Natural killer cell treated with Interleukin-12 subunit alpha and Interleukin-12 subunit beta and Interleukin-15 and Interleukin-18, amount 100 ng/mL, for 72 hours (primary cell): ENCODE data around the gene VWA3B. TPM values are rescaled to one million over a fixed set of nuclear protein-coding genes. Genes with fewer than 3 reads are reported as not detected.

Experiments used
- ATAC-seq, 2 donors: fragments of 150-1000 bp; cut with Tn5 transposase in 1 of 2; sonication (Bioruptor Pico), chemical (Tn5 transposase) in 1 of 2; 2 replicates each; pipeline ENCODE4 v1.10.0; 2021
- DNase-seq: peaks from one replicate; pipeline ENCODE4 v3.0.0; 2022; ENCODE audit warnings: low spot score
- H3K27ac Mint-ChIP-seq, 2 donors: 1 replicate in 1 of 2; 2 replicates in 1 of 2; pipeline ENCODE4 v1.8.0; 2022; ENCODE audit warnings: mixed read lengths in 2 of 2, mild to moderate bottlenecking in 1 of 2, moderate library complexity in 1 of 2
- H3K27me3 Mint-ChIP-seq, 2 donors: 1 replicate in 1 of 2; 2 replicates in 1 of 2; pipeline ENCODE4 v1.8.0; 2022; ENCODE audit warnings: mixed read lengths in 2 of 2
- H3K36me3 Mint-ChIP-seq: one replicate; pipeline ENCODE4 v1.8.0; 2022; ENCODE audit warnings: mixed read lengths
- H3K4me1 Mint-ChIP-seq, 2 donors: 1 replicate in 1 of 2; 2 replicates in 1 of 2; pipeline ENCODE4 v1.8.0; 2022; ENCODE audit warnings: low read depth in 2 of 2, mixed read lengths in 2 of 2, mild to moderate bottlenecking in 1 of 2
- H3K4me3 Mint-ChIP-seq: one replicate; pipeline ENCODE4 v1.8.0; 2022; ENCODE audit warnings: mixed read lengths
- H3K9me3 Mint-ChIP-seq: 2 replicates; pipeline ENCODE4 v1.8.0; 2022; ENCODE audit warnings: mixed read lengths
- total RNA-seq, 2 donors: library from RNA; stranded (reverse); gene quantifications; one replicate each; pipeline ENCODE4 v1.2.3, GENCODE V29; 2022

The VWA3B gene
- total RNA-seq, 2 donors from 2014 or later, result not detected

DNA sequence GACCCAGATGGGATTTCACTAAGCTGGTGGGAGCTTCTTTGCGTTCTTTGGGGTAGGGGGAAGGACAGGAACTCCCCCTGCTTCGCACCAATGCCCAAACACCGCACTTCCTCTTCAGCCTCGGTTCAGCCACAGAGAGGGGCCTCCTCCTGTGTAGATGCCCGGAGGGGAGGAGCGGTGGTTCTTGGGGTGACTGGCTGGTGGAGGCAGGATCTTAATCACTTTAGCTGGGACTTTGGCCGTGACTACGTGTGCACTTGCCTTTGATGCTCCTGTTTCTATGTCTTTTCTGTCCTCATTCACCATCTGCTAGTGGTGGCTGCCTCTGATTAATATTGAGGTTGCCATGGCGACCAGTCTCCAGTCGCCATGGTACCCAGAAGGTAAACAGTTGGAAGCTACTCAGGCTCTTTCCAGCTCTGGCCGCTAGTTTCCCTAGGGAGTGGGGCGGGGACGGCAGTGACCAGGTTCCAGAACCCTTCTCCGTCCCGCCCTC is 261.1 kb downstream of the VWA3B start:
- Mint-ChIP-seq H3K9me3 (no peaks in the 10 kb centered on the region), H3K4me3 (no peak overlapping the region), H3K27me3 (peaks cover 52 to 80% of the 10 kb centered on the region in 2 donors), H3K36me3 (no peaks in the 10 kb centered on the region), H3K27ac (no peak overlapping the region), H3K4me1 (peaks cover 0 to 4% of the 10 kb centered on the region in 2 donors)
- ATAC-seq, result no peak
- no peak for DNase-seq

DNA sequence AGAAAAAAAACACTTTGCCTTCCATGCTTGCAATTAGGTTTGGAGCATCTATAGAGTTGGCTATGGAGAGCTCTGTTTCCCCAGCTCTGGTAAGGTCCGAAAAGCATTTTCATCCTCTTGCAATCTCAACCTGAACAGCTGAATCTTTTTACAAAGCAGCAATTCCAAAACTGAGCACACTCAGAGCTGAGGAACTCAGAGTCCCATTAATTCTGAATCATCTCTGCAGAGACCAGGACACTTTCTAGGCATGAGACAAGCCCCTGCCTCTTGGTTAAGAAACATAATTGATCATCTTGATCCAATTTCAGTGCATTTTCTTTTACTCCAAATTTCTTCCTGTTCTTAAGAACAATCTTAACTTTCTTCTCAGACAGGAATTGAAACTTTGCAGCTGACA is 263.4 kb downstream of the VWA3B start:
- DNase-seq (no peak), ATAC-seq (no peak)
- Mint-ChIP-seq H3K27me3 (peaks cover 41 to 61% of the 10 kb centered on the region in 2 donors), H3K27ac (no peak overlapping the region), H3K36me3 (no peaks in the 10 kb centered on the region), H3K4me1 (peaks cover 0 to 4% of the 10 kb centered on the region in 2 donors), H3K4me3 (no peak overlapping the region), H3K9me3 (no peaks in the 10 kb centered on the region)

DNA sequence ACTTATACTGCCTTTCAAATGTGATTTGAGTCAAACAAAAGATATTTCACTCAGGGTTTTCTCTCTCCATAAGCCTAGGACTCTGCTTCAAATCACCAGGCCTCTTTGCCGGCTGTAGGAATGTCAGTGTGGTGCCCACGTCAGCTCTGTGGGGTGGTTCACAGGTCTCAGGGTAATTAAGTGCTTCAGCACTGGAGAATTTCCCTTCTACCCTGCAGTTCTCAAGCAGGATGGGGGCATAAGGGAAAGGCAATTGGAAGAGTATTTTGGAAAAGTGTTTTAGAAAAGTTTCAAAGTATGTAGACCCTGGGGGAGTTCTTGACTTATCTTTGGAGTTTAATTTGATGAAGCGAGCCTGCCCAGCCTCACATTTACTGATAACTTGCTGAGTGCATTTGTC is 268.9 kb downstream of the VWA3B start:
- no peak overlapping the region for H3K4me3 Mint-ChIP-seq
- H3K9me3 Mint-ChIP-seq, result no peaks in the 10 kb centered on the region
- ATAC-seq (no peak), DNase-seq (no peak)
- no peak overlapping the region for H3K27ac Mint-ChIP-seq
- no peaks in the 10 kb centered on the region for H3K4me1 Mint-ChIP-seq
- H3K27me3 Mint-ChIP-seq, result peaks cover 22 to 41% of the 10 kb centered on the region in 2 donors
- no peaks in the 10 kb centered on the region for H3K36me3 Mint-ChIP-seq

DNA sequence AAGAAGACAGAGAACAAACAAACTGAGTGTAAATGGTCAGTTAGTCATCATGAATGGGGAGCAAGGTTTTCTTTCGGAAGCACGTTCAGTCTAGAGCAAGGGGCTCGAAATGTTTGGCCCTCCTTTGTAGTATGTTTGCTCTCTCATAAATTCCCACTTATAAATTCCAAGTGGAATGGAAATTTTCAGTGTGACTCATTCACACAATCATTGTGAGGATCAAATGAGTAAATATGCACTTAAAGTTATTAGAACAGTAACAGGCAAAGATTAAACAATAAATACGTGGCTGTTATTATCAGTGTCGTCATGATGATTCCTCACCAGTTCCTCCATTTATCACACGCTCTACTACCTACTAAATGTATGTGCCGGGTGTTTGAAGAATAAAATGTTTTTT is 269.8 kb downstream of the VWA3B start:
- Mint-ChIP-seq H3K4me1 (no peaks in the 10 kb centered on the region), H3K4me3 (no peak overlapping the region), H3K27me3 (peaks cover 22 to 37% of the 10 kb centered on the region in 2 donors), H3K36me3 (no peaks in the 10 kb centered on the region), H3K9me3 (no peaks in the 10 kb centered on the region), H3K27ac (no peak overlapping the region)
- DNase-seq, result no peak
- ATAC-seq, result no peak

DNA sequence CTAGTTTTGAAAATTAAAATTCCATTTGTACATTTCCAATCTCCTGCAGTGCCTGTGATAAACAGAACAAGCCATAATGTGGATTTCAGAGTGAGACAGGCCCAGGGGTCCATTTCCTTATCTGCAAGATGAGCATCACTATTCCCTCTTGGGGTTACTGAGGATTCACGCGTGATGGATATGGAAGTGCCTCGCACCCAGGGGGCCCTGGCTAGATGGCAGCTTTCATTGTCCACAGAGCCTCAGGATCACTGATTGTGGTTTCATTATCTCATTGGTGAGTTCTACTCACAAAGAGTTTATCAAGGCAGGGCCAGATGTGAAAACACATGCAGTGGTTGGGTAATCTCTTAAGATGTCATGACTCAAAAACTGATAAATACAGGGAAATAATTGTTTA is 270.9 kb downstream of the VWA3B start:
- H3K36me3 Mint-ChIP-seq, result peaks cover 4% of the 10 kb centered on the region
- H3K27me3 Mint-ChIP-seq, result peaks cover 18 to 29% of the 10 kb centered on the region in 2 donors
- H3K9me3 Mint-ChIP-seq, result no peaks in the 10 kb centered on the region
- no peak overlapping the region for H3K4me3 Mint-ChIP-seq
- ATAC-seq (no peak), DNase-seq (no peak)
- no peaks in the 10 kb centered on the region for H3K4me1 Mint-ChIP-seq
- H3K27ac Mint-ChIP-seq, result no peak overlapping the region

DNA sequence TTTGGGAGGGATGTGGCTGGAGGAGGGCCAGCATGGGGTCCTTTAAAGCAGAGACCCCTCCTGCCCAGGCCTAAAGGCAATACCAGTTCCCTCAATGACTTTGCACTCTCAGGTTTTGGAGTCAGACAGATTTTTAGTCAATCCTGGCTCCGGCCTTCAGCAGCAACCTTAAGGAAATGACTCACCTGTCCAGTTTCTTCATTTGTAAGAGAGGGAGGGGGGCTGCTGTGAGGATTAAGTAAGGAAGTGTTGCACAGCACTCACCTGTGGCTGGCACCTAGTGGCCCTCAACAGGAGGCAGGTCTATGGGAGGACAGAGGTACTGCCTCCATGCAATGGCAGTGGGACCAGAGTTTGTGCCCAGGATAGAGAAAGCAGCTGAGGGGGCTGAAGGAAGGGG is 273.0 kb downstream of the VWA3B start:
- DNase-seq, result no peak
- no peaks in the 10 kb centered on the region for H3K9me3 Mint-ChIP-seq
- no peak for ATAC-seq
- H3K27ac Mint-ChIP-seq, result no peak overlapping the region
- H3K36me3 Mint-ChIP-seq, result peaks cover 5% of the 10 kb centered on the region
- H3K4me3 Mint-ChIP-seq, result no peak overlapping the region
- no peaks in the 10 kb centered on the region for H3K4me1 Mint-ChIP-seq
- peaks cover 21 to 22% of the 10 kb centered on the region in 2 donors for H3K27me3 Mint-ChIP-seq

Other genes starting within 250 kb of the VWA3B start
- 10 to 100 TPM; 44.6 to 47.3 TPM for gene TMEM131, start 91.2 kb upstream of the VWA3B start, total RNA-seq